ENCODE results near the gene RNF167. TPM values are rescaled to one million over a fixed set of nuclear protein-coding genes. Genes with fewer than 3 reads are reported as not detected.

The RNF167 gene
- total and polyA plus RNA-seq, 2 of the 13 experiments (the other 11 are each of a cell fraction or from before 2014, with no cell fraction given) = 44.1 to 45.4 TPM

DNA sequence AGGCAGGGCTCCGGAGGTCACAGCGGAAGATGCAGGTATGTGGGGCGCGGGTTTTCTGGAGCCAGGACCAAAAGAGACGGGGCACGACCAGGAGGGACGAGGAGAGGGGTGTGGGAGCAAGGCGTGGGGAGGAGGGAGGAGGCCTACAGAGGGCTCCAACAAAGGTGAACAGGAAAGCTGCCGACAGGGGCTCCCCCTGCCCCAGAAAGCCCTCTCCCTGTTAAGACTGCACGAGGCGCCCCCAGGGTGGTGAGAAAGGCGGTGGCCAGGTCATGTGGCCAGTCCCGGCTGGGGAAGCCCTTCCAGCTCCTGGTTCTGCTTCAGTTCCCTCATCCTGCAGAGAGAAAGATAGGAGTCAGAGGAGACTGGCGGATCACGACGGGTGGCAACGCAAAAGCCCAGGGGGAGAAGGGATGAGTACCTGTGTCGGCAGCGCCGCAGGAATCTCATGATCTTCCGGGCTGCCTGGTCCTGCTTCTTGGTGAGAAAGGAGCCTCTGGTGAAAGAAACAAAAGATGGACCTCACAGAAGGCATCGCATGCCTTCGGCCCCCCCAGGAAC lies 28.5 kb downstream of the RNF167 start (continued):
- TF ChIP-seq, protein P1, sequence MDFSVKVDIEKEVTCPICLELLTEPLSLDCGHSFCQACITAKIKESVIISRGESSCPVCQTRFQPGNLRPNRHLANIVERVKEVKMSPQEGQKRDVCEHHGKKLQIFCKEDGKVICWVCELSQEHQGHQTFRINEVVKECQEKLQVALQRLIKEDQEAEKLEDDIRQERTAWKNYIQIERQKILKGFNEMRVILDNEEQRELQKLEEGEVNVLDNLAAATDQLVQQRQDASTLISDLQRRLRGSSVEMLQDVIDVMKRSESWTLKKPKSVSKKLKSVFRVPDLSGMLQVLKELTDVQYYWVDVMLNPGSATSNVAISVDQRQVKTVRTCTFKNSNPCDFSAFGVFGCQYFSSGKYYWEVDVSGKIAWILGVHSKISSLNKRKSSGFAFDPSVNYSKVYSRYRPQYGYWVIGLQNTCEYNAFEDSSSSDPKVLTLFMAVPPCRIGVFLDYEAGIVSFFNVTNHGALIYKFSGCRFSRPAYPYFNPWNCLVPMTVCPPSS (IDR thresholded peaks at IDR 0.05) = no peak
- no peak for TF ChIP-seq ZBTB1 (CRISPR knock-in tag; IDR thresholded peaks at IDR 0.05; ENCODE audit: borderline replicate concordance)
- TF ChIP-seq MED8 (CRISPR knock-in tag; IDR thresholded peaks at IDR 0.05; ENCODE audit: insufficient replicate concordance) = no peak
- TF ChIP-seq POLR2AphosphoS5 (IDR thresholded peaks at IDR 0.05; ENCODE audit: low read depth, low read length) = no peak
- peak; percentile 67; the same call in 1 of the 2 replicates for TF ChIP-seq ZNF263 (CRISPR knock-in tag; IDR thresholded peaks at IDR 0.05)
- TF ChIP-seq ZNF24 (IDR thresholded peaks at IDR 0.05) = no peak
- no peak for TF ChIP-seq ZEB1 (IDR thresholded peaks at IDR 0.05; ENCODE audit: insufficient replicate concordance, low read depth)
- no peak for TF ChIP-seq ZSCAN20 (CRISPR knock-in tag; IDR thresholded peaks at IDR 0.05; ENCODE audit: borderline replicate concordance)
- TF ChIP-seq, protein P2, sequence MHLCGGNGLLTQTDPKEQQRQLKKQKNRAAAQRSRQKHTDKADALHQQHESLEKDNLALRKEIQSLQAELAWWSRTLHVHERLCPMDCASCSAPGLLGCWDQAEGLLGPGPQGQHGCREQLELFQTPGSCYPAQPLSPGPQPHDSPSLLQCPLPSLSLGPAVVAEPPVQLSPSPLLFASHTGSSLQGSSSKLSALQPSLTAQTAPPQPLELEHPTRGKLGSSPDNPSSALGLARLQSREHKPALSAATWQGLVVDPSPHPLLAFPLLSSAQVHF (CRISPR knock-in tag; IDR thresholded peaks at IDR 0.05) = no peak
- TF ChIP-seq, protein P3, sequence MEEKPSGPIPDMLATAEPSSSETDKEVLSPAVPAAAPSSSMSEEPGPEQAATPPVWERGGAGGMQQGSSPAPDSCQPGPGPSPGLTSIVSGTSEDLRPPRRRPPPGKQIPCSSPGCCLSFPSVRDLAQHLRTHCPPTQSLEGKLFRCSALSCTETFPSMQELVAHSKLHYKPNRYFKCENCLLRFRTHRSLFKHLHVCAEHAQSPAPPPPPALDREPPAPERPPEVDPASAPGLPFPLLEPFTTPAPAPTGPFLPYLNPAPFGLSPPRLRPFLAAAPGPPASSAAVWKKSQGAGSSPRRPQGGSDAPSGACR (CRISPR knock-in tag; IDR thresholded peaks at IDR 0.05) = peak; percentile 8; the same call in 1 of the 2 replicates
- TF ChIP-seq, protein P4, sequence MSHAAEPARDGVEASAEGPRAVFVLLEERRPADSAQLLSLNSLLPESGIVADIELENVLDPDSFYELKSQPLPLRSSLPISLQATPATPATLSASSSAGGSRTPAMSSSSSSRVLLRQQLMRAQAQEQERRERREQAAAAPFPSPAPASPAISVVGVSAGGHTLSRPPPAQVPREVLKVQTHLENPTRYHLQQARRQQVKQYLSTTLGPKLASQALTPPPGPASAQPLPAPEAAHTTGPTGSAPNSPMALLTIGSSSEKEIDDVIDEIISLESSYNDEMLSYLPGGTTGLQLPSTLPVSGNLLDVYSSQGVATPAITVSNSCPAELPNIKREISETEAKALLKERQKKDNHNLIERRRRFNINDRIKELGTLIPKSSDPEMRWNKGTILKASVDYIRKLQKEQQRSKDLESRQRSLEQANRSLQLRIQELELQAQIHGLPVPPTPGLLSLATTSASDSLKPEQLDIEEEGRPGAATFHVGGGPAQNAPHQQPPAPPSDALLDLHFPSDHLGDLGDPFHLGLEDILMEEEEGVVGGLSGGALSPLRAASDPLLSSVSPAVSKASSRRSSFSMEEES (CRISPR knock-in tag; IDR thresholded peaks at IDR 0.05) = no peak
- TF ChIP-seq, protein P5, sequence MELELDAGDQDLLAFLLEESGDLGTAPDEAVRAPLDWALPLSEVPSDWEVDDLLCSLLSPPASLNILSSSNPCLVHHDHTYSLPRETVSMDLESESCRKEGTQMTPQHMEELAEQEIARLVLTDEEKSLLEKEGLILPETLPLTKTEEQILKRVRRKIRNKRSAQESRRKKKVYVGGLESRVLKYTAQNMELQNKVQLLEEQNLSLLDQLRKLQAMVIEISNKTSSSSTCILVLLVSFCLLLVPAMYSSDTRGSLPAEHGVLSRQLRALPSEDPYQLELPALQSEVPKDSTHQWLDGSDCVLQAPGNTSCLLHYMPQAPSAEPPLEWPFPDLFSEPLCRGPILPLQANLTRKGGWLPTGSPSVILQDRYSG (CRISPR knock-in tag; IDR thresholded peaks at IDR 0.05) = no peak
- TF ChIP-seq CBX2 (IDR thresholded peaks at IDR 0.05; ENCODE audit: low read depth, low read length) = no peak
- TF ChIP-seq CBX2 (CRISPR knock-in tag; IDR thresholded peaks at IDR 0.05; ENCODE audit: low read depth) = no peak
- no peak for TF ChIP-seq ZNF484 (CRISPR knock-in tag; IDR thresholded peaks at IDR 0.05; ENCODE audit: borderline replicate concordance, low read depth)
- TF ChIP-seq REPIN1 (CRISPR knock-in tag; IDR thresholded peaks at IDR 0.05; ENCODE audit: borderline replicate concordance, low read depth) = no peak
- TF ChIP-seq HHEX (CRISPR knock-in tag; IDR thresholded peaks at IDR 0.05) = no peak
- TF ChIP-seq THYN1 (CRISPR knock-in tag; IDR thresholded peaks at IDR 0.05; ENCODE audit: borderline replicate concordance, low read depth) = no peak
- no peak for TF ChIP-seq ZKSCAN5 (CRISPR knock-in tag; IDR thresholded peaks at IDR 0.05)
- TF ChIP-seq SMC3 (IDR thresholded peaks at IDR 0.05; ENCODE audit: low read length) = no peak
- TF ChIP-seq ZNF724P (CRISPR knock-in tag; IDR thresholded peaks at IDR 0.05; ENCODE audit: borderline replicate concordance) = 0 out of 2 replicates have a peak, but pooled peaks have one; percentile 76
- TF ChIP-seq PRMT3 (CRISPR knock-in tag; IDR thresholded peaks at IDR 0.05; ENCODE audit: borderline replicate concordance, low read depth) = no peak
- TF ChIP-seq ZNF577 (CRISPR knock-in tag; IDR thresholded peaks at IDR 0.05; ENCODE audit: borderline replicate concordance, low read depth) = no peak
- TF ChIP-seq NR1H2 (CRISPR knock-in tag; IDR thresholded peaks at IDR 0.05; ENCODE audit: borderline replicate concordance, low read depth) = no peak
- TF ChIP-seq, protein P6, sequence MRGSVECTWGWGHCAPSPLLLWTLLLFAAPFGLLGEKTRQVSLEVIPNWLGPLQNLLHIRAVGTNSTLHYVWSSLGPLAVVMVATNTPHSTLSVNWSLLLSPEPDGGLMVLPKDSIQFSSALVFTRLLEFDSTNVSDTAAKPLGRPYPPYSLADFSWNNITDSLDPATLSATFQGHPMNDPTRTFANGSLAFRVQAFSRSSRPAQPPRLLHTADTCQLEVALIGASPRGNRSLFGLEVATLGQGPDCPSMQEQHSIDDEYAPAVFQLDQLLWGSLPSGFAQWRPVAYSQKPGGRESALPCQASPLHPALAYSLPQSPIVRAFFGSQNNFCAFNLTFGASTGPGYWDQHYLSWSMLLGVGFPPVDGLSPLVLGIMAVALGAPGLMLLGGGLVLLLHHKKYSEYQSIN (CRISPR knock-in tag; IDR thresholded peaks at IDR 0.05; ENCODE audit: borderline replicate concordance) = no peak

Measured in HepG2 (cell line).